MCF 10A (cell line): ENCODE data around the gene FXN. TPM values are rescaled to one million over a fixed set of nuclear protein-coding genes. Genes with fewer than 3 reads are reported as not detected.

Experiments used
- BruUV-seq: library from RNA; stranded (reverse); fragments of 400-500 nt; replicated peaks from 2 replicates; lab custom pipeline; 2021; lab: Mats Ljungman, UMichigan
- CTCF ChIA-PET: fragments of 300-600 bp; sonication (Branson Sonifier 250); formaldehyde crosslinking; extraction: SDS; loops from one replicate; lab custom pipeline; 2021; ENCODE audit warnings: antibody characterized with exemption, inconsistent platforms; lab: Yijun Ruan, JAX
- POLR2A ChIA-PET: fragments of 300-600, 350-650 bp; sonication (Branson Sonifier 250); formaldehyde crosslinking; extraction: SDS; loops from one replicate; lab custom pipeline; 2020; ENCODE audit warnings: antibody characterized with exemption, inconsistent platforms; lab: Yijun Ruan, JAX
- DNase-seq: peaks from one replicate; pipeline ENCODE4 v3.0.0-alpha.2; 2018; ENCODE audit not compliant: unreplicated experiment
- H3K27ac Mint-ChIP-seq: one replicate; pipeline ENCODE4 v1.8.0; 2022; ENCODE audit warnings: mild to moderate bottlenecking, low read depth, mixed read lengths; ENCODE audit not compliant: unreplicated experiment
- H3K27me3 Mint-ChIP-seq: one replicate; pipeline ENCODE4 v1.8.0; 2022; ENCODE audit warnings: mixed read lengths; ENCODE audit not compliant: insufficient read depth, unreplicated experiment
- H3K36me3 Mint-ChIP-seq: one replicate; pipeline ENCODE4 v1.8.0; 2022; ENCODE audit warnings: mild to moderate bottlenecking, moderate library complexity, mixed read lengths; ENCODE audit not compliant: insufficient read depth, unreplicated experiment
- H3K4me1 Mint-ChIP-seq: one replicate; pipeline ENCODE4 v1.8.0; 2022; ENCODE audit warnings: mixed read lengths; ENCODE audit not compliant: insufficient read depth, unreplicated experiment
- H3K4me3 Mint-ChIP-seq: one replicate; pipeline ENCODE4 v1.8.0; 2022; ENCODE audit warnings: mild to moderate bottlenecking, moderate library complexity, mixed read lengths; ENCODE audit not compliant: unreplicated experiment
- H3K9me3 Mint-ChIP-seq: one replicate; pipeline ENCODE4 v1.8.0; 2022; ENCODE audit warnings: mixed read lengths; ENCODE audit not compliant: unreplicated experiment
- intact Hi-C: fragments of 100-400 bp; cut with micrococcal nuclease; formaldehyde crosslinking; loops from 2 replicates; pipeline ENCODE4 v1.14.1; 2022
- total RNA-seq: library from RNA; stranded (reverse); gene quantifications from 2 replicates; pipeline ENCODE4 v1.2.3, GENCODE V29; 2022
- TF ChIP-seq, protein P1 (sequence below): fragments of 200-600 bp; IDR thresholded peaks from one replicate; pipeline ENCODE4 v1.8.0; 2022; ENCODE audit warnings: antibody characterized with exemption, mild to moderate bottlenecking; ENCODE audit not compliant: unreplicated experiment

FXN gene
- total RNA-seq, 1 experiment from 2014 or later, result 31.6 TPM

DNA sequence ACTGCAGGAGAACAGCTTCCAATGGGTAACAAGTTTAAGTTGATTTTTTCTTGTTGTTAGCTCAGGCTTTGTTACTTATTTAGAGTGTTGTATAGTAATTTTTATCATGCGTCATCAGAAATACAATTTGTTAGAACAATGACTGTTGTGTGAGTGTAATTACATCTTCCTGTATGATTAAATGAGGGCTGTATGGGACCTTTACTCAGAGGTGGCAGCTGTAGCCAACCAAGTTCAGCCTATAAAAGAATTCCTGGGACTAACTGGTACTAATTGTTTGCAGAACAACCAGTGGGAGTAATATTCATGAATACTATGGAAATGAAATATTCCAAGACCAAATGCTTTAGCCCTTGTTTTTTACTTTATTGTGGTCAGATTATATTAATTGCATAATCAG lies 107.7 kb downstream of the FXN start:
- DNase-seq, result no peak
- no TSS peak for BruUV-seq
- ChIA-PET POLR2A (interaction anchor here (0.8 to 2.9 kb wide), 6 partner anchors 9 to 38 kb away, joined by 3 to 12 read pairs (median 5); partner anchors contain the start of gene TJP2), CTCF (interaction anchor here (0.6 to 1.5 kb wide), 4 partner anchors 12 to 536 kb away, joined by 3 to 5 read pairs (median 3); no protein-coding TSS in a partner anchor)
- Mint-ChIP-seq H3K4me1 (peaks cover 7% of the 10 kb centered on the region), H3K4me3 (no peak overlapping the region), H3K27ac (no peak overlapping the region), H3K9me3 (no peaks in the 10 kb centered on the region), H3K27me3 (no peaks in the 10 kb centered on the region), H3K36me3 (peaks cover 4% of the 10 kb centered on the region)
- intact Hi-C loops, result no loop called here
- TF ChIP-seq, protein P1, sequence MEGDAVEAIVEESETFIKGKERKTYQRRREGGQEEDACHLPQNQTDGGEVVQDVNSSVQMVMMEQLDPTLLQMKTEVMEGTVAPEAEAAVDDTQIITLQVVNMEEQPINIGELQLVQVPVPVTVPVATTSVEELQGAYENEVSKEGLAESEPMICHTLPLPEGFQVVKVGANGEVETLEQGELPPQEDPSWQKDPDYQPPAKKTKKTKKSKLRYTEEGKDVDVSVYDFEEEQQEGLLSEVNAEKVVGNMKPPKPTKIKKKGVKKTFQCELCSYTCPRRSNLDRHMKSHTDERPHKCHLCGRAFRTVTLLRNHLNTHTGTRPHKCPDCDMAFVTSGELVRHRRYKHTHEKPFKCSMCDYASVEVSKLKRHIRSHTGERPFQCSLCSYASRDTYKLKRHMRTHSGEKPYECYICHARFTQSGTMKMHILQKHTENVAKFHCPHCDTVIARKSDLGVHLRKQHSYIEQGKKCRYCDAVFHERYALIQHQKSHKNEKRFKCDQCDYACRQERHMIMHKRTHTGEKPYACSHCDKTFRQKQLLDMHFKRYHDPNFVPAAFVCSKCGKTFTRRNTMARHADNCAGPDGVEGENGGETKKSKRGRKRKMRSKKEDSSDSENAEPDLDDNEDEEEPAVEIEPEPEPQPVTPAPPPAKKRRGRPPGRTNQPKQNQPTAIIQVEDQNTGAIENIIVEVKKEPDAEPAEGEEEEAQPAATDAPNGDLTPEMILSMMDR, result no peak

- ChIA-PET POLR2A (interaction anchor here (1.2 to 1.6 kb wide), 2 partner anchors 10 to 14 kb away, joined by 5 to 6 read pairs; no protein-coding TSS in a partner anchor), CTCF (interaction anchor here (0.6 to 1.8 kb wide), 7 partner anchors 13 to 446 kb away, joined by 3 to 11 read pairs (median 3); no protein-coding TSS in a partner anchor)
- H3K27me3 Mint-ChIP-seq, result no peaks in the 10 kb centered on the region
- H3K4me1 Mint-ChIP-seq, result peaks cover 7% of the 10 kb centered on the region
- no TSS peak for BruUV-seq
- DNase-seq, result no peak
- no peak overlapping the region for H3K27ac Mint-ChIP-seq
- no peaks in the 10 kb centered on the region for H3K9me3 Mint-ChIP-seq
- intact Hi-C loops, result no loop called here
- peaks cover 2% of the 10 kb centered on the region for H3K36me3 Mint-ChIP-seq
- no peak overlapping the region for H3K4me3 Mint-ChIP-seq
- TF ChIP-seq, protein P1, result no peak
Observed at GRCh38 chr9:69145144-69145715, 109.7 kb downstream of the FXN start.

DNA sequence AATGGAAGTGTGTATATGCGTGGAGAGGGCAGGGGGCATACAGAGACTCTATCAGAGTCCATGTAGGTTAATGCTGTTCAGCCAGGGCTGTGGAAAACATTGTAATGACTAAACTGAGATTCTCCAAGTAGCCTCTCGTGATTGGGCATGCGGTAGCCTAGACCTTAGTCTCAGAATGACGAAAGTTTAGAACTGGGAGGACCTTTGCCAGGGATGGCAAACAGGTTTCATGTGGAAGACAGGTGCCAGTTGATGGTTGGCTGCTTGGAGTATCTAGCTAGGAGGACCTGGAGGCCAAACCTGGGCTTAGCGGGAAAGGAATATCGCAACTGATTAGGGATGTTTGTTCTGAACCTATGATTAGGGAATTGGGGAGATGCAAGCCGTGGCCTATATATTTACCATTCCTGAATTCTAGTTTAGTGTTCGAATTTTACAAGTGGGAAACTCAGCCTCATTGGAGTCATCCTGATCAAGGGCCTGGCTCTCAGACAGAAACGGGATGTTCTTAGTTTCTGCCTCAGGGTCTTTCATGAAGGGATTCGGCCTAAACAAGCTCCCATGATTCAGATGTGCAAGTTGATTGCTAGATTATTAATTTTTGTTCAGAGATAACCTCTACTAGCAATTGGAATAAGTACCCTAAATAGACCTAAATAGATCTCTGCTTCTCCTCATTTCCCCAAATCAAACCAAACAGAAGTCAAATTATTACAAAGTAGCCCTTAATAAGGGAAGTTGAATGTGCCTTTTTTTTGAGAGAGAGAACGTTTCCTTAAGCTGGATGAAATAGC lies 111.7 kb downstream of the FXN start:
- ChIA-PET CTCF (interaction anchor here (0.6 to 1.0 kb wide), 2 partner anchors 11 to 177 kb away, joined by 3 to 5 read pairs; no protein-coding TSS in a partner anchor), POLR2A (interaction anchor here (0.6 to 1.2 kb wide), 3 partner anchors 26 to 112 kb away, joined by 3 read pairs; partner anchors contain the start of gene FXN)
- BruUV-seq, result no TSS peak
- H3K36me3 Mint-ChIP-seq, result peaks cover 10% of the 10 kb centered on the region
- no peaks in the 10 kb centered on the region for H3K9me3 Mint-ChIP-seq
- peaks cover 3% of the 10 kb centered on the region for H3K4me1 Mint-ChIP-seq
- intact Hi-C loops, result no loop called here
- TF ChIP-seq, protein P1, result no peak
- H3K4me3 Mint-ChIP-seq, result no peak overlapping the region
- no peak for DNase-seq
- no peaks in the 10 kb centered on the region for H3K27me3 Mint-ChIP-seq
- no peak overlapping the region for H3K27ac Mint-ChIP-seq

DNA sequence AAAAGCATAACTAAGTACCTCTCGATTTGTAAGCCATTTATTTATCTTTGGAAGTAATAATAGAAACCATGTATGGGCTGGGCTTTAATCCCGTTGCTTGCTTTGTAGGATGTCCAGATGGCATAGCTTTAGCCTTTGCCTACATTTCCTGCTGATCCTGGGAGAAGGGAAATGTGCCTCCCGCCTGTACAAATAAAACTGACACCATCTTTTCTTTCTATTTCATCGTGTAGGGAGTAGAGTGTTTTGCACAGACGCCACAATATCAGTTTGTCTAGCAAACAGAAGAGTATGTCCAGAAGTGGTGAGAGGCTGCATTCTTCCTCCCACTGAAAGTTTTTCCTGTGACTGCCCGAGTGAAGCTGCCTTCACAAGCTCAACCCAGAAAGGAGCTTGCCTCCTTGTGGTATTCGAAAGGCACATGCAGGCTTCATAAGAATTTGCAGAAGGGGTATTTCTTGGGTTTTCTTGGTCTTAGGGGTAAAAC lies 113.8 kb downstream of the FXN start:
- H3K27ac Mint-ChIP-seq, result no peak overlapping the region
- H3K4me1 Mint-ChIP-seq, result no peaks in the 10 kb centered on the region
- ChIA-PET POLR2A (interaction anchor here (0.6 to 1.5 kb wide), 5 partner anchors 18 to 52 kb away, joined by 3 to 5 read pairs (median 4); no protein-coding TSS in a partner anchor), CTCF (interaction anchor here (0.6 to 1.3 kb wide), 4 partner anchors 8 to 566 kb away, joined by 3 to 6 read pairs (median 5); no protein-coding TSS in a partner anchor)
- DNase-seq, result no peak
- H3K9me3 Mint-ChIP-seq, result no peaks in the 10 kb centered on the region
- H3K27me3 Mint-ChIP-seq, result no peaks in the 10 kb centered on the region
- no peak overlapping the region for H3K4me3 Mint-ChIP-seq
- H3K36me3 Mint-ChIP-seq, result peaks cover 10% of the 10 kb centered on the region
- intact Hi-C loops, result no loop called here
- BruUV-seq, result no TSS peak
- TF ChIP-seq, protein P1, result no peak
